H1 (cell line): Measurements from ENCODE around the gene ALDOC. TPM values are rescaled to one million over a fixed set of nuclear protein-coding genes. Genes with fewer than 3 reads are reported as not detected.
A peak's percentile ranks its signal among the peaks of the same experiment; 100 is the strongest.

Experiments used
- CTCF ChIA-PET: fragments of 300-600 bp; sonication (Branson Sonifier 250); formaldehyde crosslinking; loops from one replicate; lab custom pipeline; 2021; ENCODE audit not compliant: partially characterized antibody; lab: Charles Lee
- POLR2A ChIA-PET: fragments of 300-600 bp; sonication (Branson Sonifier 250); formaldehyde crosslinking; loops from one replicate; lab custom pipeline; 2021; ENCODE audit warnings: inconsistent platforms; ENCODE audit not compliant: partially characterized antibody; lab: Charles Lee
- DNase-seq, 2 experiments: peaks; one replicate each; pipeline versions ENCODE4 v3.0.0 to v3.0.0-alpha.2; 2010 to 2022; ENCODE audit warnings: low spot score in 2 of 2, low read depth in 1 of 2, mixed read lengths in 1 of 2
- FAIRE-seq: peaks from 2 replicates; lab custom pipeline; 2011; peaks lifted over from hg19 to GRCh38; lab: Jason Lieb, UNC
- H2AFZ ChIP-seq: 2 replicates; pipeline ENCODE4 v1.8.1; 2012; ENCODE audit warnings: low read length, inconsistent platforms
- H2AK5ac ChIP-seq: 2 replicates; pipeline ENCODE4 v1.6.1; 2013; ENCODE audit warnings: low read depth, low read length
- H2BK120ac ChIP-seq: replicated peaks from 2 replicates; pipeline ENCODE3; 2013; ENCODE audit warnings: low read depth, low read length, inconsistent platforms
- H2BK12ac ChIP-seq: 2 replicates; pipeline ENCODE4 v1.6.1; 2013; ENCODE audit warnings: low read depth, low read length
- H2BK15ac ChIP-seq: 2 replicates; pipeline ENCODE4 v1.6.1; 2013; ENCODE audit warnings: low read length
- H2BK20ac ChIP-seq: 2 replicates; pipeline ENCODE4 v1.6.1; 2013; ENCODE audit warnings: low read length
- H2BK5ac ChIP-seq: 2 replicates; pipeline ENCODE4 v1.6.1; 2013; ENCODE audit warnings: low read depth, low read length
- H3K14ac ChIP-seq: 2 replicates; pipeline ENCODE4 v1.6.1; 2013; ENCODE audit warnings: inconsistent platforms; ENCODE audit not compliant: insufficient read length
- H3K18ac ChIP-seq: 2 replicates; pipeline ENCODE4 v1.6.1; 2013; ENCODE audit warnings: low read length; ENCODE audit errors: extremely low read depth
- H3K23ac ChIP-seq: 2 replicates; pipeline ENCODE4 v1.6.1; 2013; ENCODE audit warnings: inconsistent platforms; ENCODE audit not compliant: insufficient read length
- H3K23me2 ChIP-seq: 2 replicates; pipeline ENCODE4 v1.6.1; 2013; ENCODE audit warnings: low read depth, low read length
- H3K27ac ChIP-seq: 2 replicates; pipeline ENCODE4 v1.6.1; 2011; ENCODE audit warnings: low read depth, low read length, inconsistent platforms
- H3K27me3 ChIP-seq, 4 experiments: replicated peaks in 1 of 4; 1 replicate in 1 of 4; 2 replicates in 3 of 4; pipeline versions ENCODE4 v1.6.1 to v1.8.1; 2011 to 2013; ENCODE audit warnings: low read length in 3 of 4, mild to moderate bottlenecking in 3 of 4, inconsistent platforms in 2 of 4, mixed read lengths in 2 of 4, moderate library complexity in 1 of 4; ENCODE audit not compliant: control insufficient read depth in 3 of 4, insufficient read depth in 3 of 4; ENCODE audit errors: extremely low read depth in 1 of 4
- H3K36me3 ChIP-seq, 4 experiments: 2 replicates each; pipeline versions ENCODE4 v1.6.1 to v1.8.1; 2011 to 2013; ENCODE audit warnings: mild to moderate bottlenecking in 4 of 4, low read length in 3 of 4, moderate library complexity in 2 of 4, control low read depth in 1 of 4, inconsistent platforms in 1 of 4; ENCODE audit not compliant: insufficient read depth in 4 of 4, control insufficient read depth in 2 of 4
- H3K4ac ChIP-seq: replicated peaks from 2 replicates; pipeline ENCODE3; 2013; ENCODE audit warnings: low read length, low read depth, mixed read lengths, inconsistent platforms; ENCODE audit not compliant: insufficient read length
- H3K4me1 ChIP-seq, 4 experiments: replicated peaks in 1 of 4; 1 replicate in 1 of 4; 2 replicates in 3 of 4; pipeline versions ENCODE4 v1.6.1 to v1.8.1; 2011 to 2013; ENCODE audit warnings: low read length in 3 of 4, inconsistent platforms in 2 of 4, mixed read lengths in 1 of 4; ENCODE audit not compliant: insufficient read depth in 4 of 4, control insufficient read depth in 3 of 4
- H3K4me2 ChIP-seq, 2 experiments: 2 replicates each; pipeline versions ENCODE4 v1.6.1 to v1.8.1; 2011 to 2013; ENCODE audit warnings: low read depth in 2 of 2, low read length in 2 of 2, control low read depth in 1 of 2, inconsistent platforms in 1 of 2, mild to moderate bottlenecking in 1 of 2; ENCODE audit not compliant: insufficient read depth in 1 of 2
- H3K4me3 ChIP-seq, 4 experiments: fragments of 200-600, 300-600 bp in 1 of 4; sonication (generic), shearing (Covaris generic), sonication (Bioruptor Twin) in 1 of 4; 2 replicates each; pipeline versions ENCODE4 v1.5.1 to v1.8.1; 2011 to 2016; ENCODE audit warnings: low read length in 4 of 4, low read depth in 3 of 4, control low read depth in 2 of 4, inconsistent platforms in 2 of 4, mild to moderate bottlenecking in 2 of 4, mixed read lengths in 1 of 4, moderate library complexity in 1 of 4; ENCODE audit not compliant: insufficient read depth in 2 of 4; ENCODE audit errors: extremely low read depth in 1 of 4
- H3K56ac ChIP-seq: replicated peaks from 2 replicates; pipeline ENCODE3; 2013; ENCODE audit warnings: low read depth, mild to moderate bottlenecking, mixed read lengths, low read length, inconsistent platforms; ENCODE audit not compliant: insufficient read length
- H3K79me1 ChIP-seq: 2 replicates; pipeline ENCODE4 v1.6.1; 2013; ENCODE audit warnings: low read depth, low read length, control low read depth
- H3K79me2 ChIP-seq, 2 experiments: 2 replicates each; pipeline versions ENCODE4 v1.6.1 to v1.8.1; 2012 to 2013; ENCODE audit warnings: low read length in 2 of 2, mild to moderate bottlenecking in 2 of 2, inconsistent platforms in 1 of 2; ENCODE audit not compliant: insufficient read depth in 2 of 2, control insufficient read depth in 1 of 2
- H3K9ac ChIP-seq, 4 experiments: replicated peaks in 1 of 4; 1 replicate in 1 of 4; 2 replicates in 3 of 4; pipeline versions ENCODE4 v1.6.1 to v1.8.1; 2011 to 2013; ENCODE audit warnings: low read depth in 3 of 4, low read length in 3 of 4, control low read depth in 2 of 4, mild to moderate bottlenecking in 2 of 4, moderate library complexity in 2 of 4, inconsistent platforms in 1 of 4; ENCODE audit errors: extremely low read depth in 1 of 4
- H3K9me3 ChIP-seq, 2 experiments: 2 replicates each; pipeline versions ENCODE4 v1.6.1 to v1.8.1; 2012 to 2013; ENCODE audit warnings: mild to moderate bottlenecking in 2 of 2, moderate library complexity in 2 of 2, control low read depth in 1 of 2, inconsistent platforms in 1 of 2, low read depth in 1 of 2, low read length in 1 of 2, mixed read lengths in 1 of 2; ENCODE audit not compliant: insufficient read depth in 2 of 2
- H4K20me1 ChIP-seq, 2 experiments: replicated peaks in 1 of 2; 2 replicates each; pipeline versions ENCODE3 to v1.8.1; 2011 to 2013; ENCODE audit warnings: inconsistent platforms in 2 of 2, low read length in 2 of 2, mild to moderate bottlenecking in 1 of 2; ENCODE audit not compliant: insufficient read depth in 2 of 2, control insufficient read depth in 1 of 2
- H4K5ac ChIP-seq: 2 replicates; pipeline ENCODE4 v1.6.1; 2013; ENCODE audit warnings: low read length, low read depth, mixed read lengths, inconsistent platforms; ENCODE audit not compliant: insufficient read length
- H4K8ac ChIP-seq: 2 replicates; pipeline ENCODE4 v1.8.0; 2013; ENCODE audit warnings: mild to moderate bottlenecking, moderate library complexity, low read length, inconsistent platforms; ENCODE audit not compliant: insufficient read depth; ENCODE audit errors: extremely low read depth
- H4K91ac ChIP-seq: replicated peaks from 2 replicates; pipeline ENCODE3; 2013; ENCODE audit warnings: low read length, mixed read lengths, inconsistent platforms; ENCODE audit not compliant: insufficient read length
- CBX8 ChIP-seq: fragments of 300-800, 300-1000 bp; sonication (generic); IDR thresholded peaks from 2 replicates; pipeline ENCODE4 v1.7.1; 2016; ENCODE audit warnings: low read depth, low read length, borderline replicate concordance
- EGR1 ChIP-seq: IDR thresholded peaks from 2 replicates; pipeline ENCODE4 v1.6.1; 2011; ENCODE audit warnings: low read depth, low read length, borderline replicate concordance
- GABPA ChIP-seq: IDR thresholded peaks from 2 replicates; pipeline ENCODE4 v1.6.1; 2011; ENCODE audit warnings: mild to moderate bottlenecking, low read length, moderate library complexity, borderline replicate concordance; ENCODE audit not compliant: insufficient read depth
- HDAC2 ChIP-seq, 2 experiments: fragments of 300-600 bp in 1 of 2; sonication (generic) in 1 of 2; IDR thresholded peaks; 2 replicates each; pipeline ENCODE4 v1.6.1; 2011 to 2012; ENCODE audit warnings: low read depth in 2 of 2, low read length in 2 of 2, mild to moderate bottlenecking in 2 of 2, moderate library complexity in 2 of 2, borderline replicate concordance in 1 of 2, inconsistent platforms in 1 of 2
- HDAC6 ChIP-seq: IDR thresholded peaks from one replicate; pipeline ENCODE4 v1.7.1; 2012; ENCODE audit warnings: low read depth, mild to moderate bottlenecking, inconsistent platforms, low read length, moderate library complexity
- JUN ChIP-seq: IDR thresholded peaks from 2 replicates; pipeline ENCODE4 v1.6.1; 2011; ENCODE audit warnings: low read depth, mild to moderate bottlenecking, improper control_type of control experiment, low read length
- NRF1 ChIP-seq: IDR thresholded peaks from 2 replicates; pipeline ENCODE4 v1.6.1; 2011; ENCODE audit warnings: mild to moderate bottlenecking, low read depth, low read length, improper control_type of control experiment
- POU5F1 ChIP-seq: IDR thresholded peaks from 2 replicates; pipeline ENCODE4 v1.6.1; 2011; ENCODE audit warnings: low read depth, mild to moderate bottlenecking, low read length, moderate library complexity
- RXRA ChIP-seq: IDR thresholded peaks from 2 replicates; pipeline ENCODE4 v1.6.1; 2011; ENCODE audit warnings: low read depth, mild to moderate bottlenecking, low read length, moderate library complexity; ENCODE audit not compliant: insufficient read depth
- SAP30 ChIP-seq: fragments of 300-600 bp; sonication (generic); IDR thresholded peaks from 2 replicates; pipeline ENCODE4 v1.7.1; 2012; ENCODE audit warnings: low read length, moderate library complexity, mild to moderate bottlenecking, inconsistent platforms; ENCODE audit not compliant: insufficient read depth, insufficient replicate concordance
- SP2 ChIP-seq: IDR thresholded peaks from 2 replicates; pipeline ENCODE4 v1.6.1; 2012; ENCODE audit warnings: mild to moderate bottlenecking, low read length, inconsistent platforms
- SUZ12 ChIP-seq: fragments of 200-600 bp; sonication (generic); IDR thresholded peaks from 2 replicates; pipeline ENCODE4 v1.6.1; 2012; ENCODE audit warnings: mild to moderate bottlenecking, inconsistent platforms, low read length, moderate library complexity, mixed read lengths
- YY1 ChIP-seq: IDR thresholded peaks from 2 replicates; pipeline ENCODE4 v1.6.1; 2011; ENCODE audit warnings: low read depth, mild to moderate bottlenecking, low read length
- ZNF274 ChIP-seq: IDR thresholded peaks from 2 replicates; pipeline ENCODE4 v1.7.0; 2012; ENCODE audit warnings: low read length, borderline replicate concordance; ENCODE audit errors: extremely low read depth
- WGBS, 2 experiments: shearing (Covaris generic) in 1 of 2; methylation state at CpG; one replicate each; pipeline versions ENCODE4 v1.1.6 to v1.1.7; 2013 to 2015; ENCODE audit warnings: low lambda C conversion rate in 2 of 2, mixed read lengths in 2 of 2, inconsistent platforms in 1 of 2, low coverage in 1 of 2, missing lambda C conversion rate in 1 of 2; ENCODE audit not compliant: insufficient replicate concordance in 2 of 2, insufficient coverage in 1 of 2, insufficient read length in 1 of 2; ENCODE audit errors: extremely low coverage in 1 of 2, missing lambda C conversion rate in 1 of 2; 5-methylcytosine and 5-hydroxymethylcytosine counted together
- polyA plus RNA-seq, 7 experiments: library from polyadenylated mRNA; depleted of rRNA in 3 of 7; stranded (reverse) in 5 of 7; unstranded in 2 of 7; fragments of >200 nt in 5 of 7; fragments of 200-250 nt in 2 of 7; gene quantifications; 1 replicate in 5 of 7; 2 replicates in 1 of 7; 4 replicates in 1 of 7; pipeline versions ENCODE4 v1.2.1 to v1.2.3, GENCODE V29; 2011 to 2013; ENCODE audit warnings: missing spikeins in 2 of 7, mixed read lengths in 2 of 7
- total RNA-seq: library from RNA; stranded (reverse); fragmentation: NEBNext Ultra II Directional; extraction: Animal tissue kit (Norgen Biotek cat#: 25700); gene quantifications from 2 replicates; pipeline ENCODE4 v1.2.1, GENCODE V29; 2021

ALDOC gene
- total and polyA plus RNA-seq, 2 of the 8 experiments (the other 6 are each of a cell fraction or from before 2014, with no cell fraction given) = 51.6 to 103 TPM

DNA sequence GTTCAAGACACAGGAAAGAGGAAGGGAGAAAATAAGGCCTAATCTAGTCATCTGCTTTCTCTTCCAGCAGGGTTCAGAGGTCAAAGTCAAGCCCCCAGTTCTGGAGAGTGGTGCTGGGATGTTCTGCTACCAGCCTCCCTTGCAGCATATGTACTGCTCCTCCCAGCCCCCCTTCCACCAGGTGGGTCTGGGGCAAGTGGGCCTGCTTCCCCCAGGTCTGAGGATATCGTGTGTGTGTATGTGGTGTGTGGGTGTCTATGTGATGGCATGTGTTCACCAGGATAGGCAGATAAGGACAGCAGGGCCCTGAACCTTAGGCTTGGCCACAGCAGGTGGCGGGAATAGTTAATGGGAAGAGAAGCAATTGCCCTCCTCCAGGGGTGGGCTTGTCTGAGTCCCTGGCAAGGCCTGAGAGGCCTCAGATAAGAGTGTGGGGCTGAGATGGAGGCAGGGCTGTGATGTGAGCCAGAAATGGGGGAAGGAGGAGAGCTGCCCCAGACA, 49.5 kb downstream of the ALDOC start:
- Histone ChIP-seq H3K27me3 (no peaks in the 10 kb centered on the region), H4K5ac (no peak overlapping the region), H3K4me3 (no peak overlapping the region), H3K9ac (no peak overlapping the region), H3K14ac (no peak overlapping the region), H2BK15ac (no peak overlapping the region), H3K4ac (no peak overlapping the region), H3K23ac (no peak overlapping the region), H3K4me1 (0 out of 7 replicates have a peak, but pooled peaks cover 0 to 2% (median 0%) of the 10 kb centered on the region in 4 experiments), H3K79me1 (no peaks in the 10 kb centered on the region), H3K18ac (no peak overlapping the region), H3K56ac (no peak overlapping the region), H2BK5ac (no peak overlapping the region), H3K9me3 (no peaks in the 10 kb centered on the region), H2AFZ (no peak overlapping the region), H2BK12ac (no peak overlapping the region), H2BK120ac (no peak overlapping the region), H3K36me3 (no peaks in the 10 kb centered on the region), H4K8ac (peak overlapping the region; percentile 66; the same call in 1 of the 2 replicates), H3K4me2 (no peak overlapping the region), H3K23me2 (no peaks in the 10 kb centered on the region), H2AK5ac (0 out of 2 replicates have a peak overlapping the region, but pooled peaks have one; percentile 53), H4K91ac (no peak overlapping the region), H2BK20ac (no peak overlapping the region), H4K20me1 (no peaks in the 10 kb centered on the region), H3K79me2 (no peaks in the 10 kb centered on the region), H3K27ac (no peak overlapping the region)
- FAIRE-seq = no peak
- POLR2A ChIA-PET = interaction anchor here (1.5 kb wide), 1 partner anchor 13 kb away, joined by 4 read pairs; no protein-coding TSS in a partner anchor
- DNase-seq = no peak
- CTCF ChIA-PET = interaction anchor here (0.5 to 2.5 kb wide), 6 partner anchors 8 to 505 kb away, joined by 3 to 16 read pairs (median 10); no protein-coding TSS in a partner anchor
- WGBS, 2 experiments = 92% methylated on average over 2 of the region's 2 CpGs; no CpG with 5 or more reads in 1 of the 2 experiments
- TF ChIP-seq POU5F1 = no peak
- no peak for TF ChIP-seq ZNF274
- TF ChIP-seq YY1 = no peak
- no peak for TF ChIP-seq HDAC6
- TF ChIP-seq CBX8 = no peak
- no peak for TF ChIP-seq SP2
- TF ChIP-seq SUZ12 = no peak
- no peak for TF ChIP-seq JUN
- TF ChIP-seq GABPA = no peak
- TF ChIP-seq SAP30 = no peak
- TF ChIP-seq RXRA = no peak
- TF ChIP-seq NRF1 = no peak
- TF ChIP-seq HDAC2 (IDR thresholded peaks at IDR 0.05; ENCODE audit: borderline replicate concordance in 1 of 2, low read depth in 2 of 2, low read length in 2 of 2) = no peak
- no peak for TF ChIP-seq EGR1
